GM10266 (cell line): Measurements from ENCODE around the gene NCR3LG1.

Experiments used
- DNase-seq: peaks from one replicate; pipeline ENCODE4 v3.0.0; 2012; ENCODE audit errors: extremely low spot score
- CTCF ChIP-seq: IDR thresholded peaks from 2 replicates; pipeline ENCODE4 v1.5.1; 2012; ENCODE audit warnings: mild to moderate bottlenecking, low read depth; ENCODE audit not compliant: control insufficient read depth, insufficient read depth; ENCODE audit errors: missing control alignments

Gene NCR3LG1

GRCh38 chr11:17369684-17370243 lies 18.2 kb downstream of the NCR3LG1 start:
- no peak for TF ChIP-seq CTCF
- DNase-seq = no peak

DNA sequence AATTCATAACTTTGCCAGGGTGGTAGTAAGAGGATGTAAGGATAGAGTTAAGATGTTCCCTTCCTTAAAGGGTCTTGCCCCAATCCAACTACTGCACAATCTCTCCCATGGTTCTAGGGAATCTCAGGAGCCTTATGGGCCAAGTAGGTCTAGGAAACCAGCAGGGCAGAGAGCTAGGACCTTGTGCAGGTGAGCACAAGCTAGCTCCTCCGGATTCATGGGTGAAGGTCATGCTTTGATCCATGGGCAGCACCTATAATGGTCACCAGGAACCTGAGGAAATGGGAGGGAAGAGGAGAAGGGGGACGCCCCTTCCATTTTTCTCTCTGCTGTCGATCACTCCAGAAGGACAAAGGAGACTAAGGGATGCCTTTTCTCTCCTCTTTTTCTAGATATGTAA lies 20.0 kb downstream of the NCR3LG1 start:
- no peak for DNase-seq
- no peak for TF ChIP-seq CTCF

DNA sequence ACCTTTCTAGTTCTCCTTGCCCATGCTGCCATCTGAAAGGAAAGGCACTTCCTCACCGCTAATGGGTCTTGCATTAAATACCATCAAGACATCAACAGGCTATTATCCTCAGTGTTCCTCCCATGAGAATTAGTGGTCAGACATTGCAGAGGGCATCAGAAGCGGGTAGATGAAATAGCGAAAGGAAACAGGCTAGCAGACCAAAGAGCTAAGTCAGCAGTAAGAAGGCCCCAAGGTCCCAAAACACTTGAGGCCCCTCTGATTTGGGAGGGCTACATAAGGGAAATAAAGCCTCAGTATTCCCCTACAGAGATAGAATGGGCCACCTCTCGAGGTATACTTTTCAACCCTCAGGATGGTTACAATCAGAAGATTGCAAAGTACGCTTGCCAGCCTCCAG lies 23.9 kb downstream of the NCR3LG1 start:
- TF ChIP-seq CTCF = no peak
- DNase-seq = no peak

DNA sequence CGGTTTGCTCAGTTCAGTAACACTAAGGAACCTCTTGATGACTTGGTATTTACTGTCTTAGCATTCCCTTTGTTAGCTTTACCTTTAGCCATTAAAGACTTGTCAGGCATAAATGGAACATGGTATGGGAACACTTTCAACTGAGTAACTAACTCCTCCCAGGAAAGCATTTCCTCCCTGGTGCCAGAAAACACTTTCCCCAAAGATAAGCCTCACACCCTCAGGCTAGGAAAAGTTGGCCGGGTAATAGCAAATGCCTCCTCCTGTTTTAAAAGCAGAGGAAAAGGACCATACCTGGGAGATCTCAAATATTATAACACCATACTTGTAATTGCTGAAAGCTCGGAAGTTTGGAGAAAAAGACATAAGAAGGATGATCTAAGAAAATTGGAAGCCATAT lies 24.9 kb downstream of the NCR3LG1 start:
- TF ChIP-seq CTCF = no peak
- DNase-seq = no peak

DNA sequence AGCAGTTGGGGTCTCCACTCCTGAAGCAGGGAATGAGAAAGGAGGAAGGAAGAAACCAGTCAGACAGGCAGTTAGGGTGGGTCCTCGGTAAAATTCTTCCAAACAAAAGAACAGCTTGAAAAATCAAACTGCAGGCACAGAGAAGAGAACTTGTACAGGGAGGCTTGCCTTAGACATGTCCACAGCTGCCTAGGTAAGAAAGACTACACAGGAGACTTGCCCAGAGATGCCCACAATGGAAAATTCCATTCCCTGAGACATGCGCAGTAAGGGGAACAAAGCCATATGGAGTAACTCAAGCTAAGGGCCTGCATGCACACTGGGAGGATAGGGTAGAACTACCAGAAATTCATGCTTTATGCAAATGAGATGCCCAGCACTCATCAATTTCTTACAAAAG lies 27.1 kb downstream of the NCR3LG1 start:
- no peak for DNase-seq
- no peak for TF ChIP-seq CTCF

- TF ChIP-seq CTCF = no peak
- no peak for DNase-seq
Observed at GRCh38 chr11:17379383-17380180, 28.0 kb downstream of the NCR3LG1 start.

GRCh38 chr11:17381156-17381555 lies 29.6 kb downstream of the NCR3LG1 start:
- no peak for TF ChIP-seq CTCF
- no peak for DNase-seq
